Measurements from ENCODE around the gene TRMT10B.

Gene TRMT10B, protein sequence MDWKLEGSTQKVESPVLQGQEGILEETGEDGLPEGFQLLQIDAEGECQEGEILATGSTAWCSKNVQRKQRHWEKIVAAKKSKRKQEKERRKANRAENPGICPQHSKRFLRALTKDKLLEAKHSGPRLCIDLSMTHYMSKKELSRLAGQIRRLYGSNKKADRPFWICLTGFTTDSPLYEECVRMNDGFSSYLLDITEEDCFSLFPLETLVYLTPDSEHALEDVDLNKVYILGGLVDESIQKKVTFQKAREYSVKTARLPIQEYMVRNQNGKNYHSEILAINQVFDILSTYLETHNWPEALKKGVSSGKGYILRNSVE

GRCh38 chr9:37753489-37754190 is at the start of gene TRMT10B:
Gene TRMT10B (plus strand): TSS chr9:37753805. CDS start chr9:37761932, 8,127 bp downstream.
- DNase-seq: peak; percentile 68

- DNase-seq: no peak
These were observed 47.8 kb upstream of the TRMT10B start for GRCh38 chr9:37705787-37706186.

DNA sequence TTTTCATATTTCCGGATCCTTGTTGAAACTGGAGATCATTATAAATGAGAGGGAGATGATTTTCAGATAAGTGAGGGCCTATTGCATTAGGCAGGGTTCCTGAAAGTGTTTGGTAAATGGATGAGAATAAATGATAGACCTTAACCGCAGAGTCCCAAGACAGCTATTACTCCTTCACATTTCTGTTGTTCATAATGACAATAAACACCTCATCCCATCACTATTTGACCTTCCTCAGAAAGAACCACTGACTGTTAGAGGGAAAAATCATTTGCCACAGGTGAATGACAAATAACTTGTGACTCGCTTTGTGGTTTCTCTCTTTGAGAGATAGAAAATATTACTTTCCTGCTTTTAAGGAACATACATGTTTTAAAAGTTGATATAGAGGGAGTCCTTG is 47.3 kb upstream of the TRMT10B start:
- DNase-seq: peak; percentile 60

GRCh38 chr9:37707748-37708147 is 45.9 kb upstream of the TRMT10B start:
- no peak for DNase-seq

GRCh38 chr9:37710046-37710445 is 43.6 kb upstream of the TRMT10B start:
- no peak for DNase-seq

DNA sequence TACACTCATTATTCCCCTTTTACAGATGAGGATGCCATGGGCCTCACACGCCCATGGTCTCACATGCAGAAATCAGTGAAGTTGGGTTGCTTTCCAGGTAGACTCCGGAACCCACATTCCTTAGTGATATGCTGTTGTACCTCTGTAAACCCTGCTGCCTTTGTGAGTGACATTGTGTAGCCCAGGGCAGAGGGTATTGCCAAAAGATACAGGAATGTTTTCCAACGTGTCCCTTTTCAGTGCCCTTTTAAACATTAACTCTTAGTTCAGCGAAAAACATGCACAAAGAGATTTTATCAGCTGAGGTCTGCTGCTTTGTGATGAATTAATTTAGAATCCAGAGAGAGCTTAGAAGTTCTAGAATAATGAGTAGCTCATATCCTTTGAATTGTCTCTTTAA is 38.3 kb upstream of the TRMT10B start:
- no peak for DNase-seq

- no peak for DNase-seq
These were observed 37.6 kb upstream of the TRMT10B start for GRCh38 chr9:37715991-37716505.

- DNase-seq: no peak
These were observed 34.1 kb upstream of the TRMT10B start for GRCh38 chr9:37719526-37719925.

- no peak for DNase-seq
These were observed 26.6 kb upstream of the TRMT10B start for GRCh38 chr9:37727013-37727412.

DNA sequence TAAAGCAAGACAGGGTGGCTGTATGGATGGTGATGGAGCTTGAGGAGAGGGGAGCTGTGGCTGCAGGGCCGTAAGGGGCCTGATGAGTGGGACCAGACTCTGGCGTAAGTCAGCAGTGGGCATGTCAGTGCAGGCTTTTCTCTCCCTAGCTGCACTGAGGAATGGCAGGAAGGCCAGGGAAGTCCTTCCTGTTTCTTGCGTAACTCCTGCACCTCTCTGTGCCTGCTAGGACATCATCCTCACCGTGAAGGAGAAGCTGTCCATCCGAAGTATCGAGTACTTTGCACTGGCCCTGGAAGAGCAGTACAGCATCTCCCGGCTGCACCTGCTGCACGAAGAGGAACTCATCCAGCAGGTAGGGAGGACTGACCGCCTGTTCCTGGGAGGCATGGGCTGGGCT is 24.1 kb upstream of the TRMT10B start:
- no peak for DNase-seq

- peak; percentile 18 for DNase-seq
These were observed 23.3 kb upstream of the TRMT10B start for GRCh38 chr9:37730256-37730655.

- no peak for DNase-seq
These were observed 22.8 kb upstream of the TRMT10B start for GRCh38 chr9:37730839-37731238.

GRCh38 chr9:37732086-37732741 is 21.4 kb upstream of the TRMT10B start:
- DNase-seq: no peak

- DNase-seq: no peak
These were observed 20.7 kb upstream of the TRMT10B start for GRCh38 chr9:37732952-37733351.

GRCh38 chr9:37739222-37739621 is 14.4 kb upstream of the TRMT10B start:
- DNase-seq: no peak

GRCh38 chr9:37740128-37740527 is 13.5 kb upstream of the TRMT10B start:
- no peak for DNase-seq

DNA sequence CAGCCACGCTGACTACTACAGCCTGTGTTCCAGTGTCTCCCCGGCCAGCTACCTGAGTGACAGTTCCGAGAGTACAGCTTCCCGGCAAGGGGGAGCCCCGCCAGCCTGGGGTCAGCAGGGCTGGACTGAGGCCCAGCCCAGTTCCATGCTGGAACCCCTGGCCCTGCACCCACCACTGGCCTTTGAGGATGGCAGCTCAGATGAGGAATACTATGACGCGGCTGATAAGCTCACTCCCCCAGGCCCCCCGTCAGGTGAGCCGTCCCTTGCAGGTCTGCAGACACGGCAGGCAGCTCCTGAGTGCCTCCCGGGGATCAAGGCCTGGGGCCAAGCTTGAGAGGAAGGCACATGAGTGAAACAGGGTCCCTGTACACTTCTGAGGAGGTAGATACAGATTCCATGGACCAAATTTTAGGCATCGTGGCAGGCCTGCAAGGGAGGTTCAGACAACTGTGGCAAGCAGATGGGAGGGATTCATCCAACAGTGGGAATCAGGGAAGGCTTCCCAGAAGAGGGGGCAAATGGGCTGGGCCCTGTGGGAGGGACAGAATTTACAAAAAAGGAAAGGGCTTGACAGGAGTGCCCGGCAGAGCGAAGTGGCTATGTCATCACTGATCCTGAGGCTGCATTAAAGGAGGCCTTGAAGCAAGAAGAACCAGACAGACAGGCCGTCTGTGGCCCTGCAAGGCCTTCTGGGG is 12.8 kb upstream of the TRMT10B start:
- DNase-seq: no peak

DNA sequence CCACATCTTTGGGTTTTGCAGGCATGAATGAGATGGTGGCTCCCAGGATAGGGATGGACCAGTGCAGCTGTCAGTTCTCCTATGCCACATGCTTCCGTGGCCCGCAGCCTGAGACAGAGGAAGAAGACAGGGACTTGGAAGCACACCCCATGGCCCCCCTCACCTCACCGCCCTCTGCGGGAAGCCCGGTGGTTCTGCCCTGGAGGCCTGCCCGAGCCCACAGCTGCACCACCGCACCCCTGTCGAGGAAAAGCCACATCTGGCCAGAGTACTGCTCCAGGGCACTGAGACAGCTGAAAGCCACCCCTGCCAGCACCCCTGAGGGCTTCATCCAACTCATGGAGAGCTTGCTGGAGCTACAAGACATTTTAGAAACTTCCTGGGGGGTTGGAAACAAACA is 7.6 kb upstream of the TRMT10B start:
- no peak for DNase-seq

DNA sequence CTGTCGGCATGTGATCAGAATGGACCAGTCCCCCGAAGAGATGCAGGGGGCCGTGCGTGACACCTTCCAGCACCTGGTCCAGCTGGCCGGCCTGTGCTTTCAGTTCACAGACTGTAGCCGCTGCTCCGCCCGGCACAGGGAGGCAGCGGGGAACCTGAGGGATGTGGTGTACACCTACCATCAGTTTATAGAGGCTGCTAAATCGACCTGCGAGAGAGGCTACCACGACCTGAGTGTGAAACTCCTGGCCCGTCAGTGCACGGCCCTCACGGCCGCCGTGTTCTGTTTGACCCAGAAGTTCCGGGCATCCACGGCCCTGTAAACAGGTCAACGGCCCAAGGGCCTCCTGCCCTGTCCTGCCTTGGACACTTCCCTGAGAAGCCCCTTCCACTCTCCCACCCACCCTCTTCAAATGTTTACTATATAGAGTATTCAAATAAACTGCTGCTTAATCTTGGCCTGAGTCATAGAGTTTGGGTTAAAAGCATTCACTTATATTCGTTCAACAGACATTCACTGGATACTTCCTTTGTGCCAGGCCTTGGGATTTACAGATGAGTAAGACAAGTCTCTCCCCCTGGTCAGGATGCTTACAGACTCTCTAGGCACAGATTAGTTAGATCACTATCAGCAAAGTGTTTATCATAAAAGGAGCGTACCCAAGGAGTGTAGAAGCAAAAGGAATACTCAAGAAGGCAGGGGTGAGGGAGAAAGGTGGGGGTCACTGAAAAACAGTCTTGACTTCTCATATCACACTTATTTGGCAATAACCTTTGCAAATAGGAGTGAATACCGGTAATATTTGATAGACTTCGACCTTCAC is 6.9 kb upstream of the TRMT10B start:
- peak; percentile 25 for DNase-seq

DNA sequence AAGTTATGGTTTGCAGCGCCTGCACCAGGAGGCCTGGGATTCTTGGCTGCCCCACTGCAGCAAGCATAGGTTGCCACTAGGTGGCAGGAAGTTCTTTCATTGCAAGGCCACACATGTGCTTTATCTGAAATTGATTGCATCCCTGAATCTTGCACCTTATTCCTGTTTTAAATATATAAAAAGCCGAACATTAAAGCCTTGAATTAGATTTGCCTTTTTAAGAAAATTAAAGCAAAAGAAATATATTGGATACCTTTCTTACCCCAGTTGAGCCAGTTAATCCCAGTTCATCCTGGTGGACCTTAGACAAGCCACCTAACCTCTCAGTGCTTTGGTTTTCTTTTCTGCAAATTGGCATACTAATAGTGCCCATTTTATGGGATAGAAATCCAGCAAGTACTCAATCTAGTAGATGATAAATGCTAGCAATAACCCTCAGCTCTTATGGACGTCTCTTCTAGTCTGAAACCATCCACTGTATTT is 6.3 kb upstream of the TRMT10B start:
- peak; percentile 50 for DNase-seq

DNA sequence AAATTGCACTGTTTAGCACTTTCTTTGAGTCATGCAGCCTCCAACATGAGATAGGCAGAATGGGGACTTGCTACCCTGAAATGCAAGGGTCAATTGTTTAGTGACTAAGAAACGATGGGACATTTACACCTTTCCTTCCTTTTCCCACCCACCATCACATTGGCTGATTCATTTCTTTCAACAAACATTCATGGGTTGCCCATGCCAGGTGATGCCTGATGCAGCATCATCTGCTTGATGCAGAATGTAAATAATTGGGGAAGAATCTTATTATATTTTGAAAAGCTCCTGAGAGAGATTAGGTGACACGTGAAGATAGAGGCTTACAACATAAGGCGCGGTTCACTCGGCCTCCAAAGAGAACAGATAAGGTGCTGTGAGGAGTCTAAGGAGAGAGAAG is 4.5 kb upstream of the TRMT10B start:
- DNase-seq: no peak

GRCh38 chr9:37751186-37751585 is 2.4 kb upstream of the TRMT10B start:
- DNase-seq: no peak

All from fibroblast of skin of right quadriceps (primary cell).